Hippocampal formation (tissue), 2 donors: ENCODE measurements around the gene TRIM14.
"Not testable (repeated sequence)": the region's sequence is repeated elsewhere in the genome, so short reads cannot be mapped to it uniquely, and the experiment has no call there.

Experiments used
- DNase-seq, 2 donors: peaks; one replicate each; lab custom pipeline; 2025; lab: John Stamatoyannopoulos, UW

The TRIM14 gene

GRCh38 chr9:98083566-98084183 lies 35.3 kb downstream of the TRIM14 start:
- DNase-seq = no peak

- DNase-seq = no peak
Measured at GRCh38 chr9:98083061-98083501, 35.9 kb downstream of the TRIM14 start.

- DNase-seq = no peak
Measured at GRCh38 chr9:98081477-98082219, 37.4 kb downstream of the TRIM14 start.

- no peak for DNase-seq
Measured at GRCh38 chr9:98080780-98081179, 38.2 kb downstream of the TRIM14 start.

- DNase-seq = no peak
Measured at GRCh38 chr9:98080326-98080725, 38.7 kb downstream of the TRIM14 start.

GRCh38 chr9:98078895-98079294 lies 40.1 kb downstream of the TRIM14 start:
- no peak for DNase-seq

- DNase-seq = not testable (repeated sequence)
Measured at GRCh38 chr9:98076514-98076890, 42.5 kb downstream of the TRIM14 start.

GRCh38 chr9:98075332-98075805 lies 43.7 kb downstream of the TRIM14 start:
- no peak for DNase-seq

- peak; percentile 16 to 43 for DNase-seq
Measured at GRCh38 chr9:98074115-98074990, 44.7 kb downstream of the TRIM14 start.

GRCh38 chr9:98071737-98072136 lies 47.3 kb downstream of the TRIM14 start:
- no peak for DNase-seq

- DNase-seq = no peak
Measured at GRCh38 chr9:98070704-98071103, 48.3 kb downstream of the TRIM14 start.

GRCh38 chr9:98069551-98069950 lies 49.5 kb downstream of the TRIM14 start:
- no peak for DNase-seq

GRCh38 chr9:98067184-98067583 lies 51.8 kb downstream of the TRIM14 start:
- no peak for DNase-seq

- DNase-seq = no peak
Measured at GRCh38 chr9:98066235-98066634, 52.8 kb downstream of the TRIM14 start.

GRCh38 chr9:98064623-98065392 lies 54.2 kb downstream of the TRIM14 start:
- no peak for DNase-seq

- DNase-seq = no peak
Measured at GRCh38 chr9:98062161-98062560, 56.9 kb downstream of the TRIM14 start.

- no peak for DNase-seq
Measured at GRCh38 chr9:98057138-98057799, 61.8 kb downstream of the TRIM14 start.

GRCh38 chr9:98056269-98057137 lies 62.5 kb downstream of the TRIM14 start, which contains the start of gene NANS:
NANS (plus strand) TSS chr9:98056732; CDS start chr9:98056809, 77 bp downstream.
- peak; percentile 87 to 91 for DNase-seq

- DNase-seq = no peak
Measured at GRCh38 chr9:98054376-98054951, 64.6 kb downstream of the TRIM14 start.

GRCh38 chr9:98050351-98050750 lies 68.7 kb downstream of the TRIM14 start:
- no peak for DNase-seq
